Stimulated activated CD8-positive, alpha-beta memory T cell treated with anti-CD3 and anti-CD28 coated beads, Interleukin-7, amount 100 ng/mL, for 4 hours (primary cell): Measurements from ENCODE around the gene ZNF362.
"Not testable (repeated sequence)": the region's sequence is repeated elsewhere in the genome, so short reads cannot be mapped to it uniquely, and the experiment has no call there.

Source experiments
- DNase-seq, 2 donors: peaks; one replicate each; pipeline ENCODE4 v3.0.0-alpha.2; 2020; ENCODE audit warnings: low read depth in 2 of 2

Gene ZNF362

GRCh38 chr1:33287317-33287716 lies 31.0 kb downstream of the ZNF362 start:
- DNase-seq: no peak

- DNase-seq: no peak
Observed at GRCh38 chr1:33288976-33289857, 32.9 kb downstream of the ZNF362 start.

GRCh38 chr1:33289858-33290154 lies 33.5 kb downstream of the ZNF362 start:
- DNase-seq: no peak

GRCh38 chr1:33290615-33291014 lies 34.3 kb downstream of the ZNF362 start:
- not testable (repeated sequence) for DNase-seq

GRCh38 chr1:33292726-33293340 lies 36.5 kb downstream of the ZNF362 start:
- no peak for DNase-seq

- no peak for DNase-seq
Observed at GRCh38 chr1:33294071-33295010, 38.0 kb downstream of the ZNF362 start.

GRCh38 chr1:33295023-33295422 lies 38.7 kb downstream of the ZNF362 start:
- DNase-seq: no peak

- DNase-seq: peak; percentile 73 to 74
Observed at GRCh38 chr1:33295450-33296081, 39.3 kb downstream of the ZNF362 start.

- no peak for DNase-seq
Observed at GRCh38 chr1:33296082-33296458, 39.8 kb downstream of the ZNF362 start.

- DNase-seq: no peak
Observed at GRCh38 chr1:33296824-33297223, 40.5 kb downstream of the ZNF362 start.

- DNase-seq: no peak
Observed at GRCh38 chr1:33297911-33298622, 41.8 kb downstream of the ZNF362 start.

GRCh38 chr1:33298623-33299277 lies 42.5 kb downstream of the ZNF362 start:
- peak; percentile 3 to 24 for DNase-seq

- DNase-seq: no peak
Observed at GRCh38 chr1:33299461-33300155, 43.3 kb downstream of the ZNF362 start.

GRCh38 chr1:33300673-33301072 lies 44.4 kb downstream of the ZNF362 start:
- DNase-seq: no peak

- no peak for DNase-seq
Observed at GRCh38 chr1:33301273-33301984, 45.1 kb downstream of the ZNF362 start.

GRCh38 chr1:33302325-33302724 lies 46.0 kb downstream of the ZNF362 start:
- DNase-seq: no peak

- DNase-seq: no peak
Observed at GRCh38 chr1:33305016-33305415, 48.7 kb downstream of the ZNF362 start.

GRCh38 chr1:33305816-33306652 lies 49.7 kb downstream of the ZNF362 start:
- DNase-seq: no peak
